ENCODE measurements around the gene PEAR1.

Gene PEAR1

GRCh38 chr1:156929596-156930238 lies 36.2 kb downstream of the PEAR1 start:
- TF ChIP-seq CTCF (IDR thresholded peaks at IDR 0.05; ENCODE audit: control extremely low read depth, extremely low read depth, low read depth, missing control alignments) = no peak
- no peak for DNase-seq (ENCODE audit: extremely low spot score)
- ChIA-PET POLR2A (no interaction called here), CTCF (interaction anchor here (1.1 to 1.4 kb wide), 2 partner anchors 19 to 240 kb away, joined by 3 to 4 read pairs; no protein-coding TSS in a partner anchor)

GRCh38 chr1:156930483-156930882 lies 37.0 kb downstream of the PEAR1 start:
- ChIA-PET CTCF (interaction anchor here (1.1 to 2.4 kb wide), 2 partner anchors 38 to 241 kb away, joined by 3 to 7 read pairs; no protein-coding TSS in a partner anchor), POLR2A (no interaction called here)
- DNase-seq (ENCODE audit: extremely low spot score) = no peak
- TF ChIP-seq CTCF (IDR thresholded peaks at IDR 0.05; ENCODE audit: control extremely low read depth, extremely low read depth, low read depth, missing control alignments) = no peak

GRCh38 chr1:156931211-156931952 lies 37.9 kb downstream of the PEAR1 start:
- ChIA-PET CTCF (interaction anchor here (0.6 to 2.4 kb wide), 8 partner anchors 10 to 242 kb away, joined by 3 to 7 read pairs (median 4); no protein-coding TSS in a partner anchor), POLR2A (no interaction called here)
- no peak for TF ChIP-seq CTCF (IDR thresholded peaks at IDR 0.05; ENCODE audit: control extremely low read depth, extremely low read depth, low read depth, missing control alignments)
- DNase-seq (ENCODE audit: extremely low spot score) = no peak

- TF ChIP-seq CTCF (IDR thresholded peaks at IDR 0.05; ENCODE audit: control extremely low read depth, extremely low read depth, low read depth, missing control alignments) = no peak
- ChIA-PET POLR2A (no interaction called here), CTCF (interaction anchor here (0.6 to 2.4 kb wide), 8 partner anchors 10 to 242 kb away, joined by 3 to 7 read pairs (median 4); no protein-coding TSS in a partner anchor)
- DNase-seq (ENCODE audit: extremely low spot score) = no peak
Observed at GRCh38 chr1:156931974-156932710, 38.6 kb downstream of the PEAR1 start.

GRCh38 chr1:156933136-156933535 lies 39.6 kb downstream of the PEAR1 start:
- TF ChIP-seq CTCF (IDR thresholded peaks at IDR 0.05; ENCODE audit: control extremely low read depth, extremely low read depth, low read depth, missing control alignments) = no peak
- no peak for DNase-seq (ENCODE audit: extremely low spot score)
- POLR2A ChIA-PET = no interaction called here
- CTCF ChIA-PET = interaction anchor here (1.1 kb wide), 2 partner anchors 53 to 67 kb away, joined by 3 read pairs; no protein-coding TSS in a partner anchor

- ChIA-PET POLR2A (no interaction called here), CTCF (interaction anchor here (1.2 kb wide), 1 partner anchor 98 kb away, joined by 3 read pairs; no protein-coding TSS in a partner anchor)
- TF ChIP-seq CTCF (IDR thresholded peaks at IDR 0.05; ENCODE audit: control extremely low read depth, extremely low read depth, low read depth, missing control alignments) = no peak
- no peak for DNase-seq (ENCODE audit: extremely low spot score)
Observed at GRCh38 chr1:156935505-156936128, 42.1 kb downstream of the PEAR1 start.

Measured in GM10248 (cell line).